ENCODE measurements around the gene KMO. TPM values are rescaled to one million over a fixed set of nuclear protein-coding genes. Genes with fewer than 3 reads are reported as not detected.

The KMO gene
- total RNA-seq, 1 donor from 2014 or later: 1.6 TPM

DNA sequence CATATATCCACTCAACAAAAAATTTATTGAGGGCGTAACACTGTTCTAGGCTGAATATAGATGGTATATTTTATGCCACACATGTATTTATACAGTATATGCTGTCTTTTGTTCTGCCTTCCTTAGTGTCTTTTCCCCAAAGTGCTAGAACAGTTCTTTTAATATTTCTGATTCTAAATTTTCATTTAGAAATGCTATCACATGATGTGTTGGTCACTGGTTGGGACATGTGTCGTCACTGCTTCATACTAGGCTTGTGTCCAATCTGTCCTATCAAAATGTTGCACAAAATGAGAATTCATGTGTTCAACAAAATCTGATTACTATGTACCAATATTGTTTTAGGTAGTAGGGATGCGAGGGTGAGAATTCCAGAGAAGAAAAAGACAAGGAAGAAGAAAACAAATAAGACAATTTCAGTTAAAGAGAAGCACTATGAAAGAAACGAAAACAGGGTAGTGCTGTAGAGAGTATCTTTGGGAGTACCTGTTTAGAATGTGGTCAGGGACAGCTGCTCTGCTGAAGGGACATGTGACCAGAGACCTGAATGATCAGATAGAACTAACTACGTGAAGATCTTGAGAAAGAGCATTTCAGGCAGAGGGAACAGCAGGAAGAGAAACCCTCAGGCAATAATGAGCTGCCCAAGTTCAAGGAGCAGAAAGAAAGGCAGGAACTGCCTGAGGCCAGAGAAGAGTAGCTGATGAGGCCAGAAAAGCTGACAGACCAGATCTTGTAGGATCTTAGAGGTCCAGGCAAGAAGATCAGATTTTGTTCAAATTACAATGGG lies 1.3 kb downstream of the KMO start:
- intact Hi-C loops (cut with DNase I): no loop called here
- ATAC-seq: no peak
- no peak for DNase-seq (ENCODE audit: low spot score)

DNA sequence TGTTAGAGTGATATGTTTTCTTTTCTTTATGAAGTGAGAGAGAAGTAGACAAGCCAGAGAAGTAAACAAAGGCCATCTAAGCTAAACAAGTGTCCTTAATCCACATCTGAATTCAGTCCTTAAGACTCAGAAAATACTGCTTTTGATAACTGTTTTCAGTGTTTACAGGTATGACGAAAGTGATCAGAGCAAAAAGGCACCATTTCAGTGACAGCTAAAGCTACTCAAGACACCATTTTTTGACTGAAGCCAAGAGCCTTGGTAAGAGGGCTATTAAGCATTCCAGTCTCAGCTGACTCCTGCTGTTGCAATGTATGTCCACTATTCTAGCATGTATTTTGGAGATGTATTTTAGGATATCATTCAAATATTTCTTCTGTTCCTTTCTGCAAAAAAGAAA lies 4.1 kb downstream of the KMO start:
- no peak for ATAC-seq
- intact Hi-C loops (cut with DNase I): no loop called here
- no peak for DNase-seq (ENCODE audit: low spot score)

DNA sequence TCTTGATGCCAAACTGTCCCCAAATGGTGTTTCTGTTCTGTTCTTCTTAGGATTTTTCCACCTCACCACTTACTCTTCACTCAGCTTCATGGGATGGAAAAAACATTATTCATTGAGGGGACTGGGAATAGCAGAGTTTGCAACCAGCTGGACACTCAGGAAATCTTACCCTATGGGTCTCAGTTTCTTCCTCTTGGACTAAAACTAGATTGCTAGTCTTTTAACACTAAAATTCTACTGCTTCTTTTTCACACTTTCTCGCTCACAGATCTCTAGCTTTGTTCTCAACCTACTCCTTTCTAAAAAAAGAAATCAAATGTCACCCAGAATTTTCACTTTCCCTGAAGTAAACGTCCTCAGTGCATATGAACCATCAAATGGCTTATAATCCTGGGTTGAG lies 4.8 kb downstream of the KMO start:
- intact Hi-C loops (cut with DNase I): no loop called here
- ATAC-seq: no peak

DNA sequence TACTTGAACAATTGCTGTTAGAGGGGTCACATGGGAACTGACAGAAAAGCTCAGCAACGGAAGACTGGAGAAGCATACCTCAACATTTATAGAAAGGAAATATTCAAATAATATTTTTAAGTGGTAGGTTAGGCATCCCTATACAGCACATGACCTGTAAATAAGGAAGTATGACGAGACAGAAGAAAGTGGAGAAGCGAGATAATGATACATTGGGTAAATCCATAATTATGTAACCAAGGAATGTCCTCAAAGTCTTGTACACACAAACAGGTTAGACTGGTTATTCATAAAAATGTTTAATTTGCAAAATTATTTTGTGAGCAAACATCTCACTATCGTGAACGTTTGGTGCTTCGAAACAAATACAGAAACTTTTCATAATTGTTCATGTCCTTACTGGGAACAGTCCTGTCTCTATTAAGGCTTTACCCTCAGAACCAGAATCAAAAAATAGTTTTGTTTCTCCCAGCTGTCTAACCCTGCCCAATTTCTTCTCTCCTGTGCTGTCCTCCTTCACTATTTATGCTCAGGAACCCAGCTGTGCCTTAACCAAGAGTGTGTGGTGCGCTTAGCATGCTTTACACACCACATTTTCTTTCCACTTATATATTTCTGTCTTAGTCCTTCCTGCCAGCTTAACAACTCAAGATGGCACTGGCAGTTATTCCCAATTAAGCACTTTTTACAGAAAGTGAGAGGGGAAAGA lies 10.2 kb downstream of the KMO start:
- DNase-seq (ENCODE audit: low spot score) (no peak), ATAC-seq (no peak)
- intact Hi-C loops (cut with DNase I): no loop called here

More for the DNA sequence above, 4.8 kb downstream of the KMO start:
- DNase-seq (ENCODE audit: low spot score): no peak

DNA sequence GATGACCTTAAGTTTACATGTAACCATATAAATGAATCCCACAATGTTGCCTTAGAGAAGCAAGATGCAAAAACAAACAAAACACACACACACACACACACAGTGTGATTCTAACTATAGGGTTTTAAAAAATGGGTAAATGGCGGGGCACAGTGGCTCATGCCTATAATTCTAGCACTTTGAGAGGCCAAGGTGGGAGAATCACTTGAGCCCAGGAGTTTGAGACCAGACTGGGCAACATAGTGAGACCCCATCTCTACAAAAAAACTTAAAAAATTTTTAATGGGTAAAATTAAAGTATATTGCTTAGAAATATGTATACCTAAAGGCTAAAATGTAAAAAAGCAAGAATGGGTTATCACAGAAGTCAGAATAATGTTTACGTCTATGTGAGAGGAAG lies 15.8 kb downstream of the KMO start:
- DNase-seq (ENCODE audit: low spot score) (no peak), ATAC-seq (no peak)
- intact Hi-C loops (cut with DNase I): no loop called here

DNA sequence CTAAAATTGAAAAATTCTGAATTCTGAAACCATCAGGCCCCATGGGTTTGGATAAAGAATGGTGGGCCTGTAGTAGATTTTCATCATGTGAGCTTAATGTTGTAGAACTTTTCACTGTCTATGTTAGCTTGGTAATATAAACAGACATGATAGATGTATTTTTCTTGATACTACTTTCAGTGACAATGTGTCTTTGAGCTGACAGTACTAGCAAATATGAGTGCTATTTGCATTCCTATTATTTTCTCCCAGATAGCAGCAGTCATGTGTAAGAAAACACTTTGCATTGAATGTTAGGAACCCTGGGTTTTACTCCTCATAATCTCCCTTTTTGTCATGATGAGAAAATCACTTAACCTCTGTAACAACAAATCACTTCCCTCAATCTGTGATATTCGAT lies 18.1 kb downstream of the KMO start:
- ATAC-seq: no peak
- intact Hi-C loops (cut with DNase I): no loop called here
- DNase-seq (ENCODE audit: low spot score): no peak

DNA sequence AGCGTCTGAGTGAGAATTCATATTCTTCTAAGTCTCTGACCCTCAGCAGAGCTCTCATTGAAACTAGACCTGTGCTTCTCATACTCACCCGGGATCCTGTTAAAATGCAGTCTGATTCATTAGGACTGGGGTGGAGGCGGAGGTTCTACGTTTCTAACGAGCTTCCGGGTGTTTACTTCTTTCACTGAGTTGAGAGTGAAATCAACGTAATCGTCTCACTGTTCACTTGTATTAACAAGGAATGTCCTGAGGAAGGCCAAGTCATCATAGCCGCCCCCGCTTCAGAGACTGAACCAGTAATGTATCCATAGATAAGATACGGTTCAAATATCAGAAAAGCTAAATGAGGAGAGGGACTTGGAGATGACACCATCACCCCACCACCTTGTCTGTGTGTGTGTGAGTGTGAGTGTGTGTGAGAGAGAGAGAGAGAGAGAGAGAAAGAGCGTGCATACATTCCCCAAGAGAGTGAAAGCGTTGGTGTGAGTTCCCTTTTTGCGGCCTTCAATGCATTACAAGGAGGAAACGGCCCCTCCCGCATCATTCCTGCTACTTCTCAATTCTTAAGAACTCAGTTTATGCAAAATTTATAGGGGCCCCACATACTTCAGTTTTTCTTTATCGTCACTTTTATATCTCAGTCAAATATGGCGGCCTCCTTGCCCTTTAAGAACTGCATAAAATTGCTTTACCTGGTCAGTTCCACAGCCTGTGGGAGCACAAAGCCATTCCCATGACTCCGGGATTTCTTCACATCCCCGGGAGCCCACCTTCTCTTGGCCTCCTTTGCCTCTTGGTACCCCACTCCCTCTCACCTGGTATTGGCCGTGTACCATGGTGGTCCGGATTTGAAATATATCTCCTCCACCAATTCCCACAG lies 19.8 kb downstream of the KMO start:
- DNase-seq (ENCODE audit: low spot score) (peak; percentile 62), ATAC-seq (peak; percentile 87)
- intact Hi-C loops (cut with DNase I): no loop called here

DNA sequence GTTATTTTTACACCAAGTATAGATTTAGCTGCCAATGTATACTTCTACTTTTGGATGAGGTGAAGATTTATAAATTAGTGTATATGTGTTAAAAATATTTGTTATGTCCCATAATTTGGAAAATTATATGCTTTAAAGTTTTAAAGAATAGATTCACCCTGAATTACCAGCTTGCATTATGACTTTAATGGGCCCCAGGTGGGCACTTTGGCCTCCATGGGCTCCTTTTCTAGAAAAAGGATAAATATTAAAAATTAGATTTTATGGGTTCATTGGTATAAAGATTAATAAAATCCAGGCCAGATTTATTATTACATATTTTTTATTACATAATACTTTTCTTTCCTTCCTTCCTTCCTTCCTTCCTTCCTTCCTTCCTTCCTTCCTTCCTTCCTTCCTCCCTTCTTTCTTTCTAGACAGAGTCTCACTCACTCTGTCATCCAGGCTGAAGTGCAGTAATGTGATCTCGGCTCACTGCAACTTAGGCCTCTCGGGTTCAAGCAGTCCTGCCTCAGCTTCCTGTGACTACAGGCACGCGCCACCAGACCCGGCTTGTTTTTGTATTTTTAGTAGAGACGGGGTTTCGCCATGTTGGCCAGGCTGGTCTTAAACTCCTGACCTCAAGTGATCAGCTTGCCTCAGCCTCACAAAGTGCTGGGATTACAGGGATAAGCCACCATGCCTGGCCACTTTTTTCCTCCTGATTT lies 21.9 kb downstream of the KMO start:
- intact Hi-C loops (cut with DNase I): no loop called here

DNA sequence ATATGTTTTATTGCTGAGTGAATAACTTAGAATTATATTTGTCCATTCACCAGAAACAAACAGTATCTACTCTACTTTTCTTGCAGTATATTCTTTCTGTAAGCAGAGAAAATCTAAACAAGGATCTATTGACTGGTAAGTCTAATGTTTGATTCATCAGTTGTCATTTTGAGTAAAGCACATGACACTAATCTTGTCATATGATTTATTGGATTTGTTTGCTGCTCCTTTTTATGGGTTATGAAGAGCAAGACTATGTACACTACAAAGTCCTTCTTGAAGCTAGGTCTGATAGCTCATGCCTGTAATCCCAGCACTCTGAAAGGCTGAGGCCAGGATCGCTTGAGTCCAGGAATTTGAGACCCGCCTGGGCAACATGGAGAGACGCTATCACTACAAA lies 23.3 kb downstream of the KMO start:
- DNase-seq (ENCODE audit: low spot score) (no peak), ATAC-seq (no peak)
- intact Hi-C loops (cut with DNase I): no loop called here

More for the DNA sequence above, 21.9 kb downstream of the KMO start:
- no peak for ATAC-seq
- DNase-seq (ENCODE audit: low spot score): no peak

DNA sequence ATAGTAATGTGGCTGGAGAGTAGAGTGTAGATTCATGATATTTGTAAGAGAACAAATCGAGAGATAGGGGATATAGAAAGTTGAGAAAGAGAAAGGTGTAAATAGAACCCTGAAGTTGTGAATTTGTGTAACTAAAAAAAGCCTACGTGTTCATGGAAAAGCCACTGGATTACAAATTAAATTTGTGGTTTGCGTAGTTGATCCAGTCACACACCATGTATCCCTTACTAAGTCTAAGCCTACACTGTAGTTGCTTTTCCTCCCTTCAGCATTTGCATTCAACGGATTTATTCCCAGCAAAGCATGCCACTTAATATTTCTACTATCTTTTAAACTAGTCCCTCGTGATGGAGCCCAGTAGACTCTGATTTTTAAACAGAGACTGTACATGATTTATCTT lies 24.9 kb downstream of the KMO start:
- no peak for DNase-seq (ENCODE audit: low spot score)
- no peak for ATAC-seq
- intact Hi-C loops (cut with DNase I): no loop called here

DNA sequence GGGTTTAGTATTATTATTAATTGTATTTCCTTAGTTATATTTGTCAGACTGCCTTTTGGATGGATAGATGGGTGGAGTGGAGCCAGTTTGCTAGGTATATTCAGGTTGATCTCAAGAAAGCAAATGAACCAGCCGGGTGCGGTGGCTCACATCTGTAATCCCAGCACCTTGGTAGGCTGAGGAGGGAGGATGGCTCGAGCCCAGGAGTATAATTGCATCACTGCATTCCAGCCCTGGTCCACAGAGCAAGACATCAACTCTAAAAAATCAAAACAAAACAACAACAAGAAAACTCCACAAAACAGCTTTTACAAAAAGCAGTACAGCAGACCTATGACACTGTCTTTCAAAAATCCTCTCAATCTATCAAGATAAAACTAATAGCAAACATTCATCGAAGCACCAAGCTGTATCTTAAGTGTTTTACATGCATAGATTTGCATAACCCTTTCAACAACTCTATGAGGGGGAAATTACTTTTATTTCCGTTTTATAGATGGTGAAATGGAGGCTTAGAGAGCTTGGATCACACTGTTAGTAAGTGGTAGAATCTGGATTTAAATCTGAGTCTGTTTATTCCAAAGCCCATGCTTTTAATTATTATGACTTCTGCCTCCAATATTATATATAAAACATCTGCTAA lies 25.5 kb downstream of the KMO start:
- no peak for ATAC-seq
- intact Hi-C loops (cut with DNase I): no loop called here

DNA sequence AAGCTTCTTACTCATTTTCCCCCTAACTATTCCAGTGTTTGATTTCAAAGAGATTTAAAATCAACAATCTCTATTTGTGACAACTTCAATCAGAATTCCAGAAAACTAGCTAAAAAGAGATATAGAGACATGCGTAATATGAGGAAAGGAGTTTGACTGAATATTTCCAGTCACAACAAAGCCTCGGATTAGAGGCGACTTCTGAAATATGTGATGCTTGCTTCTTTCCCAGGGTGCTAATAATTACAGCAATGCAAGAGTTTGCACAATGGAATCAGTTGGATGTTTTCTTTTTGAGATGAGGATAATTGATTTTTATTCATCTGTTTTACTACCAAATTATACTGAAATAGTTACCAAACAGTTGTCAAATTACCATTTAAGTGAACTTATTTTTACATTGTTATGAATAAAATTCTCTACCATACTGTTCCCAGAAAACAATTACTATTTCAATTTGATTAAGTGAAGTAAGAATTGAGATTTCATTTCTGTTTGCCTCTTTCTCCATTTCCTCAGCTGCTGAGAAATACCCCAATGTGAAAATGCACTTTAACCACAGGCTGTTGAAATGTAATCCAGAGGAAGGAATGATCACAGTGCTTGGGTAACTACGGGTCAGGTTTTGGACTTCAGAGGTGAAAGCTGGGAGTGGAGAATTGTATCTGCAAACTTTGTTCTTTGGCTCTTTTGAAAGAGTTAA lies 28.1 kb downstream of the KMO start:
- ATAC-seq (no peak), DNase-seq (ENCODE audit: low spot score) (no peak)
- intact Hi-C loops (cut with DNase I): no loop called here

More for the DNA sequence above, 25.5 kb downstream of the KMO start:
- no peak for DNase-seq (ENCODE audit: low spot score)

DNA sequence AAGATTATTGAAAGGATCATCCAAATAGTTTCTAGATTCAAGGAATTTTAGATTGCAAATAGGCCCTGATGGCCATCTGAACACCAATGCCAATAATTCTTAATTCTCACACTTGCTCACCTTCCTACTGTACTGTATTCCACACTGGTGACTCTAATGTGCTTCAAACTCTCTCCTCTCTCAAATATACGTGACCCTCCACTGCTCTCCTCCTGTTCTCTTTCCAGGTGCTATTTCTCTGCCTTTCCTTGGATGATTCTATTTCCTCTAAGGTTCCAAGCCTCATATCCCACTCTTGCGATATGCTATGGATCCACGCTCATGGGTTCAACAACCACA lies 28.6 kb downstream of the KMO start:
- intact Hi-C loops (cut with DNase I): no loop called here
- ATAC-seq (no peak), DNase-seq (ENCODE audit: low spot score) (no peak)

DNA sequence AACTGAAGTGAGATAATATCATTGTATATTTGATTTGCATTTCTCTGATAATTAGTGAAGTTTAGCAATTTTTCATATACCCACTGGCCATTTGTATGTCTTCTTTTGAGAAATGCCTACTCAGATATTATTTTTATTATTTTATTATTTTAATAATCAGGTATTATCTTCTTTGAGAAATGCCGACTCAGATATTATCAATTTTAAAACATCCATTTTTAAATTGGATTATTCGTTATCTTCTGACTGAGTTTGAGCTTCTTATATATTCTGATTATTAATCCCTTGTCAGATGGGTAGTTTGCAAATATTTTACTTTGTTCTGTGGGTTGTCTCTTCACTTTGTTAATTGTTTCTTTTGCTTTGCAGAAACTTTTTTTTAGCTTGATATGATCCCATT lies 37.7 kb downstream of the KMO start:
- ATAC-seq: no peak
- no peak for DNase-seq (ENCODE audit: low spot score)
- intact Hi-C loops (cut with DNase I): no loop called here

DNA sequence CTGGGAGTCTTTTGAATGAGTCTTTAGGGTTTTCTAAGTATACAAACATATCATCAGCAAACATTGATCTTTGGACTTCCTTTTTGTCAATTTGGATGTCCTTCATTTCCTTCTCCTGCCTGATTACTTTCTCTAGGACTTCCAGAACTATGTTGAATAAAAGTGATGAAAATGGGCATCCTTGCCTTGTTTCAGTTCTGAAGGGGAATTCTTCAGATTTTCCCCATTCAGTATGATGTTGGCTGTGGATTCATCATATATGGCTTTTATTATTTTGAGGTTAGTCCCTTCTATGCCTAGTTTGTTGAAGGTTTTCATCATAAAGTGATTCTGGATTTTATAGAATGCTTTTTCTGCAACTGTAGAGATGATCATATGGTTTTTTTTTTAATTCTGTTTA lies 42.0 kb downstream of the KMO start:
- intact Hi-C loops (cut with DNase I): no loop called here
- DNase-seq (ENCODE audit: low spot score) (no peak), ATAC-seq (no peak)

DNA sequence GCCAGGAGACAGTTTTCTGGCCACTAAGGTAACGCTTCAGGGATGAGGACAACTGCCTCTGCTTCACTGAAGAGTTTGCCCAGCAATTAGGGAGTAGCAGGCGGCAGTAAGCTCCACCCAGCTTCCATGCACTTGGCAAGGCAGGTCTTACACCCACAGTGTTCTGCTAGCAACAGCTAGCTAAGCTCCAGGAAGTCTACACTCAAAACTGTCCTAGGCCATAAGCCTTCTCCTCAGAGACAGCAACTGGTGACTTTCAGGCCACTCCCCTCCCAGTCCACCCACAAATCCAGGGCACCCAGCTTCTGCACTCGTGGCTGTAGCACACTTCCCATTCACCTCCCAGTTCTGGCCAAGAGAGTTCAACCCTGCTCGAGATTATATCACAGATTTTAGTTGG lies 47.3 kb downstream of the KMO start:
- ATAC-seq: no peak
- no peak for DNase-seq (ENCODE audit: low spot score)
- intact Hi-C loops (cut with DNase I): no loop called here

DNA sequence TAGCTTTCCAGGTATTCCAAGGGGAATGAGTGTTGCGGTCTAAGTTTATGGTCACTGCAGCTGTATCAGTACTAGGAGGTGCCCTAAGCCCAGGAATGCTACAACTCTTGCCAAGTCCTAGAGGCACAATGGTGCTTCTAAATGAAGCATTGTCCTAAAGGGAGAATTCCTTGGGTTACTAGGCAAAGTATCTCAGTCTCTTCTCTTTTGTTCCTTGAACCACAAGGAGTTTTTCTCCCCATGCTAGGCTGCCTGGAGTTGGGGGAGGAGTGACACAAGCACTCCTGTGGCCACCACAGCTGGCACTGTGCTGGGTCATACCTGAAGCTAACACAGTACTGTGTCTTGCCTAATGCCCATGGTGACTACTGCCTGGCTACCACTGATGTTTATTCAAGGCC lies 50.7 kb downstream of the KMO start:
- ATAC-seq: no peak
- no peak for DNase-seq (ENCODE audit: low spot score)
- intact Hi-C loops (cut with DNase I): no loop called here

DNA sequence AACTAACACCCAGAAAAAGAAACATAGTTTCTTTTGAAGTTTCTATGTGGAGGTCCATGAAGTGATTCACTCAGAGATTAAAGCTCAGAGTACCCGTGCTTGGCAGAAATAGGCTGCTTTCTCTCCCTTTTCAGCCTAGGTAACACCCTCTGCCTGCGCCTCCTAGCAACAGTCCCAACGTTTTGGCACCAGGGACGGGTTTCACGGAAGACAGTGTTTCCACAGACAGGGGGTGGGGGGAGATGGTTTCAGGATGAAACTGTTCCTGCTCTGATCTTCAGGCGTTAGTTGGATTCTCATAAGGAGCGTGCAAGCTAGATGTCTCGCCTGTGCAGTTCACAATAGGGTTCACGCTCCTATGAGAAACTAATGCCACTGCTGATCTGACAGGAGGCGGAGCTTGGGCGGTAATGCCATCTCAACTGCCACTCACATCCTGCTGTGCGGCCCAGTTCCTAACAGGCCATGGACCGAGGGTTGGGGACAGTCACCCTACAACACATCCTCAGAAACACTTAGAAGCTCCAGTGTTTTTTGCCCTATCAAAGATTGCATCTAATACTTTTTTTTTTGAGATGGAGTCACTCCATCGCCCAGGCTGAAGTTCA lies 54.8 kb downstream of the KMO start:
- ATAC-seq: no peak
- DNase-seq (ENCODE audit: low spot score): no peak
- intact Hi-C loops (cut with DNase I): no loop called here
